Neural progenitor cell (in vitro differentiated cells): ENCODE data around the gene PLA2G3.

ENCODE experiments used
- EZH2 ChIP-seq: fragments of 200-600 bp; sonication (generic); IDR thresholded peaks from 2 replicates; pipeline ENCODE4 v1.6.1; 2017; ENCODE audit warnings: antibody characterized with exemption, mild to moderate bottlenecking, moderate library complexity
- TF ChIP-seq, protein P1 (sequence below): fragments of 200-600 bp; sonication (generic); IDR thresholded peaks from 2 replicates; pipeline ENCODE4 v1.5.1; 2017; ENCODE audit warnings: antibody characterized with exemption, mild to moderate bottlenecking

GRCh38 chr22:31160328-31160978 lies 20.1 kb upstream of the PLA2G3 start:
- TF ChIP-seq, protein P1, sequence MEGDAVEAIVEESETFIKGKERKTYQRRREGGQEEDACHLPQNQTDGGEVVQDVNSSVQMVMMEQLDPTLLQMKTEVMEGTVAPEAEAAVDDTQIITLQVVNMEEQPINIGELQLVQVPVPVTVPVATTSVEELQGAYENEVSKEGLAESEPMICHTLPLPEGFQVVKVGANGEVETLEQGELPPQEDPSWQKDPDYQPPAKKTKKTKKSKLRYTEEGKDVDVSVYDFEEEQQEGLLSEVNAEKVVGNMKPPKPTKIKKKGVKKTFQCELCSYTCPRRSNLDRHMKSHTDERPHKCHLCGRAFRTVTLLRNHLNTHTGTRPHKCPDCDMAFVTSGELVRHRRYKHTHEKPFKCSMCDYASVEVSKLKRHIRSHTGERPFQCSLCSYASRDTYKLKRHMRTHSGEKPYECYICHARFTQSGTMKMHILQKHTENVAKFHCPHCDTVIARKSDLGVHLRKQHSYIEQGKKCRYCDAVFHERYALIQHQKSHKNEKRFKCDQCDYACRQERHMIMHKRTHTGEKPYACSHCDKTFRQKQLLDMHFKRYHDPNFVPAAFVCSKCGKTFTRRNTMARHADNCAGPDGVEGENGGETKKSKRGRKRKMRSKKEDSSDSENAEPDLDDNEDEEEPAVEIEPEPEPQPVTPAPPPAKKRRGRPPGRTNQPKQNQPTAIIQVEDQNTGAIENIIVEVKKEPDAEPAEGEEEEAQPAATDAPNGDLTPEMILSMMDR: no peak
- peak; percentile 35 for TF ChIP-seq EZH2
